Superior temporal gyrus (tissue), 1 donor: ENCODE measurements around the gene RFTN2.

Experiments
- DNase-seq: peaks from one replicate; pipeline ENCODE4 v3.0.0-alpha.2; 2016; ENCODE audit errors: extremely low spot score

The RFTN2 gene

GRCh38 chr2:197548582-197548981 lies 126.8 kb downstream of the RFTN2 start:
- no peak for DNase-seq

GRCh38 chr2:197547163-197547900 lies 128.1 kb downstream of the RFTN2 start:
- no peak for DNase-seq

- DNase-seq = no peak
Observed at GRCh38 chr2:197543206-197543605, 132.2 kb downstream of the RFTN2 start.

DNA sequence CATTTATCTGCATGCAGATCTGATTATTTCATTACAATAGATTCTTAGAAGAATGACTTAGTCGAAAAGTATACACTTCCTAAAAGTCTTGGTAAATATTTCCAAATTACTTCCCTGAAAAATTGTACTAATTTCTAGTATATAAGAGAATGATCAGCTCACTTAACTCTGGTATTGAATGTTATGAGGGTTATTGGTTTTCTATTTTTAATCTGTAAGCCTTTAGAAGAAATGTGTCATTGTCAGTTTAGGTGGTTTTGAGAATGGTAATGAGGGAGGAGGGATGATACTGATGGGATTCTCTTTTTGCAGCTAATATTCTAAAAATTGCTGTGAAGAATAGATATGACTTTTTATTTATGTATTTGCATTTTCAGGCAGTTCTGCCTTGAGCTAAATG lies 135.7 kb downstream of the RFTN2 start:
- DNase-seq = no peak

GRCh38 chr2:197538412-197538811 lies 137.0 kb downstream of the RFTN2 start:
- DNase-seq = no peak
